ENCODE data around the gene TLCD4. TPM values are rescaled to one million over a fixed set of nuclear protein-coding genes. Genes with fewer than 3 reads are reported as not detected.

TLCD4 gene
- total and polyA plus RNA-seq, 2 of the 13 experiments (the other 11 are each of a cell fraction or from before 2014, with no cell fraction given) = 4.7 to 14.5 TPM

- H3K9me3 ChIP-seq (ENCODE audit: low read length) = no peaks in the 10 kb centered on the region
- H3K4me3 ChIP-seq (replicated peaks in 1 of 3; ENCODE audit: insufficient read depth in 1 of 3, low read depth in 2 of 3, low read length in 3 of 3) = no peak overlapping the region
- no peak overlapping the region for H3K9ac ChIP-seq (ENCODE audit: insufficient read depth, low read depth, low read length)
- H3K4me1 ChIP-seq (ENCODE audit: insufficient read depth, low read length) = no peaks in the 10 kb centered on the region
- H3K36me3 ChIP-seq (replicated peaks in 1 of 2; ENCODE audit: control insufficient read depth in 1 of 2, insufficient read depth in 2 of 2, low read length in 2 of 2) = peaks cover 4 to 16% of the 10 kb centered on the region in 2 experiments; a peak in 3 of 5 replicates
- H3K27me3 ChIP-seq (ENCODE audit: control insufficient read depth in 1 of 2, insufficient read depth in 2 of 2, low read length in 2 of 2) = no peaks in the 10 kb centered on the region
- no peak for FAIRE-seq
- in situ Hi-C loops (cut with HindIII; ENCODE audit: extremely low pct_ligation_motif_present, low pct_unique_long_range_greater_than_20kb) = no loop called here
- BruUV-seq (replicated peaks) = no TSS peak
- TF ChIP-seq CREBL2 (CRISPR knock-in tag; IDR thresholded peaks at IDR 0.05; ENCODE audit: borderline replicate concordance) = no peak
- TF ChIP-seq ZNF282 (IDR thresholded peaks at IDR 0.05; ENCODE audit: partially characterized antibody) = no peak
- TF ChIP-seq GMEB1 (CRISPR knock-in tag; IDR thresholded peaks at IDR 0.05; ENCODE audit: borderline replicate concordance) = no peak
- no peak for TF ChIP-seq STAT5B (CRISPR knock-in tag; IDR thresholded peaks at IDR 0.05)
- H3K27ac ChIP-seq (ENCODE audit: extremely low read length, insufficient read depth, low read length) = no peak overlapping the region
- no peak overlapping the region for H2AFZ ChIP-seq (ENCODE audit: low read length)
- H3K4me2 ChIP-seq (ENCODE audit: low read depth, low read length) = no peak overlapping the region
- no peaks in the 10 kb centered on the region for H4K20me1 ChIP-seq (ENCODE audit: insufficient read depth, low read length)
- no peaks in the 10 kb centered on the region for H3K79me2 ChIP-seq (ENCODE audit: insufficient read depth, low read length)
- intact Hi-C loops (cut with micrococcal nuclease; ENCODE audit: unreplicated experiment) = no loop called here
- no peak for ATAC-seq
- CTCF ChIA-PET (ENCODE audit: low intra/inter-chr PET ratio, low total read pairs) = no interaction called here
- DNase-seq (ENCODE audit: low spot score) = no peak
- POLR2A ChIA-PET = no interaction called here
These were observed 29.5 kb downstream of the TLCD4 start for GRCh38 chr1:95146637-95147036.

GRCh38 chr1:95154096-95154495, 36.9 kb downstream of the TLCD4 start:
- Histone ChIP-seq H3K4me2 (ENCODE audit: low read depth, low read length) (no peak overlapping the region), H3K4me3 (replicated peaks in 1 of 3; ENCODE audit: insufficient read depth in 1 of 3, low read depth in 2 of 3, low read length in 3 of 3) (no peak overlapping the region), H3K79me2 (ENCODE audit: insufficient read depth, low read length) (no peaks in the 10 kb centered on the region), H3K27ac (ENCODE audit: extremely low read length, insufficient read depth, low read length) (no peak overlapping the region), H3K36me3 (replicated peaks in 1 of 2; ENCODE audit: control insufficient read depth in 1 of 2, insufficient read depth in 2 of 2, low read length in 2 of 2) (peaks cover 3 to 12% of the 10 kb centered on the region in 2 experiments; a peak in 1 of 5 replicates), H3K27me3 (ENCODE audit: control insufficient read depth in 1 of 2, insufficient read depth in 2 of 2, low read length in 2 of 2) (no peaks in the 10 kb centered on the region), H3K9ac (ENCODE audit: insufficient read depth, low read depth, low read length) (no peak overlapping the region), H4K20me1 (ENCODE audit: insufficient read depth, low read length) (no peaks in the 10 kb centered on the region), H3K9me3 (ENCODE audit: low read length) (no peaks in the 10 kb centered on the region), H2AFZ (ENCODE audit: low read length) (no peak overlapping the region), H3K4me1 (ENCODE audit: insufficient read depth, low read length) (no peaks in the 10 kb centered on the region)
- ATAC-seq = no peak
- FAIRE-seq = no peak
- no peak for TF ChIP-seq ZNF550 (CRISPR knock-in tag; IDR thresholded peaks at IDR 0.05; ENCODE audit: borderline replicate concordance)
- TF ChIP-seq SOX13 (IDR thresholded peaks at IDR 0.05) = no peak
- no peak for TF ChIP-seq SOX13 (CRISPR knock-in tag; conservative IDR thresholded peaks at IDR 0.05 in 1 of 2, IDR thresholded peaks at IDR 0.05 in 1 of 2)
- no peak for TF ChIP-seq EZH2 (conservative IDR thresholded peaks at IDR 0.05; ENCODE audit: low read depth, low read length)
- no peak for TF ChIP-seq SP2 (CRISPR knock-in tag; IDR thresholded peaks at IDR 0.05)
- TF ChIP-seq ZBTB49 (CRISPR knock-in tag; IDR thresholded peaks at IDR 0.05; ENCODE audit: borderline replicate concordance) = no peak
- no peak for TF ChIP-seq BORCS8-MEF2B (CRISPR knock-in tag; IDR thresholded peaks at IDR 0.05)
- no peak for DNase-seq (ENCODE audit: low spot score)
- POLR2A ChIA-PET = no interaction called here
- intact Hi-C loops (cut with micrococcal nuclease; ENCODE audit: unreplicated experiment) (no loop called here), in situ Hi-C loops (cut with HindIII; ENCODE audit: extremely low pct_ligation_motif_present, low pct_unique_long_range_greater_than_20kb) (no loop called here)
- 94% methylated on average over 1 of the region's 1 CpG for WGBS (ENCODE audit: low lambda C conversion rate)
- no TSS peak for BruUV-seq (replicated peaks)
- CTCF ChIA-PET (ENCODE audit: low intra/inter-chr PET ratio, low total read pairs) = no interaction called here
